ENCODE results near the gene MRPL55.

MRPL55 gene

DNA sequence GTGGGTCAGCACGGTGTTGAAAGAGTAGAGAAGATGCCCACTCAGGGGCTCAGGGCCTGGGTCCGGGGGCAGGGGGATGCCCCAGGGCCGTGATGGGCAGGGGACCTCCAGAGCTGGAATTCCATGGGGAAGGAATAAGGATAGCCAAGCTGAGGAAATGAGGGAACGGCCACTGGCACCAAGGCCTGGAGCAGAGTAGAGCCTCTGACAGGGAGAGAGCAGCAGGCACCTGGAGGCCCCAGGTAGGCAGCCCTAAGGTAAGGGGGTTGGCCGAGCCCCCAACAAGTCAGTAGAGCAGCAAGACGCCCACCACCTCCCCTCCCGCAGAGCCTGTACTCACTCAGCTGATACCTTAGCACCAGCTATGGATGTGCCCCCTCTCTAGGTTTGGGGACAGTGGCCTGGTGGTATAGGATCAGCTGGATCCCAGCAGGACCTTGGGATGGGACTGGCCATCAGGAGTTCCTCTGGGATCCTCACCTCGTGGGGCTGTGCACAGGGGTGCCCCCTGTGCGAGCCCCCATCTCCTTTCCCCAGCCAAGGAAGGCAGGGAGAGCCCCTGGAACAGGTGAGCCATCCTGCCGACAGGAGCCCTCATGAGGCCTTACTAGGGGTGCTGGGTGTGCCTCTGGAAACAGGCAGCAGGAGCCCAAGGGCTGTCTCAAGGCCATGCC, 47.6 kb downstream of the MRPL55 start:
- Mint-ChIP-seq H3K4me1 (ENCODE audit: low read depth) (peaks cover 5% of the 10 kb centered on the region), H3K36me3 (ENCODE audit: low read depth) (no peaks in the 10 kb centered on the region), H3K9me3 (no peaks in the 10 kb centered on the region), H3K27ac (no peak overlapping the region), H3K27me3 (peaks cover 31% of the 10 kb centered on the region), H3K4me3 (no peak overlapping the region)

DNA sequence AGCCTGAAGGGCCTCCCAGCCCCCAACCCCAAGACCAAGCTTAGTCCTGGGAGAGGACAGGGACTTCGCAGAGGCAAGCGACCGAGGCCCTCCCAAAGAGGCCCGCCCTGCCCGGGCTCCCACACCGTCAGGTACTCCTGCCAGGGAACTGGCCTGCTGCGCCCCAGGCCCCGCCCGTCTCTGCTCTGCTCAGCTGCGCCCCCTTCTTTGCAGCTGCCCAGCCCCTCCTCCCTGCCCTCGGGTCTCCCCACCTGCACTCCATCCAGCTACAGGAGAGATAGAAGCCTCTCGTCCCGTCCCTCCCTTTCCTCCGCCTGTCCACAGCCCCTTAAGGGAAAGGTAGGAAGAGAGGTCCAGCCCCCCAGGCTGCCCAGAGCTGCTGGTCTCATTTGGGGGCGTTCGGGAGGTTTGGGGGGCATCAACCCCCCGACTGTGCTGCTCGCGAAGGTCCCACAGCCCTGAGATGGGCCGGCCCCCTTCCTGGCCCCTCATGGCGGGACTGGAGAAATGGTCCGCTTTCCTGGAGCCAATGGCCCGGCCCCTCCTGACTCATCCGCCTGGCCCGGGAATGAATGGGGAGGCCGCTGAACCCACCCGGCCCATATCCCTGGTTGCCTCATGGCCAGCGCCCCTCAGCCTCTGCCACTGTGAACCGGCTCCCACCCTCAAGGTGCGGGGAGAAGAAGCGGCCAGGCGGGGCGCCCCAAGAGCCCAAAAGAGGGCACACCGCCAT, 48.5 kb downstream of the MRPL55 start:
- Mint-ChIP-seq H3K4me1 (ENCODE audit: low read depth) (peaks cover 5% of the 10 kb centered on the region), H3K27ac (no peak overlapping the region), H3K4me3 (no peak overlapping the region), H3K9me3 (no peaks in the 10 kb centered on the region), H3K36me3 (ENCODE audit: low read depth) (no peaks in the 10 kb centered on the region), H3K27me3 (peaks cover 39% of the 10 kb centered on the region)

DNA sequence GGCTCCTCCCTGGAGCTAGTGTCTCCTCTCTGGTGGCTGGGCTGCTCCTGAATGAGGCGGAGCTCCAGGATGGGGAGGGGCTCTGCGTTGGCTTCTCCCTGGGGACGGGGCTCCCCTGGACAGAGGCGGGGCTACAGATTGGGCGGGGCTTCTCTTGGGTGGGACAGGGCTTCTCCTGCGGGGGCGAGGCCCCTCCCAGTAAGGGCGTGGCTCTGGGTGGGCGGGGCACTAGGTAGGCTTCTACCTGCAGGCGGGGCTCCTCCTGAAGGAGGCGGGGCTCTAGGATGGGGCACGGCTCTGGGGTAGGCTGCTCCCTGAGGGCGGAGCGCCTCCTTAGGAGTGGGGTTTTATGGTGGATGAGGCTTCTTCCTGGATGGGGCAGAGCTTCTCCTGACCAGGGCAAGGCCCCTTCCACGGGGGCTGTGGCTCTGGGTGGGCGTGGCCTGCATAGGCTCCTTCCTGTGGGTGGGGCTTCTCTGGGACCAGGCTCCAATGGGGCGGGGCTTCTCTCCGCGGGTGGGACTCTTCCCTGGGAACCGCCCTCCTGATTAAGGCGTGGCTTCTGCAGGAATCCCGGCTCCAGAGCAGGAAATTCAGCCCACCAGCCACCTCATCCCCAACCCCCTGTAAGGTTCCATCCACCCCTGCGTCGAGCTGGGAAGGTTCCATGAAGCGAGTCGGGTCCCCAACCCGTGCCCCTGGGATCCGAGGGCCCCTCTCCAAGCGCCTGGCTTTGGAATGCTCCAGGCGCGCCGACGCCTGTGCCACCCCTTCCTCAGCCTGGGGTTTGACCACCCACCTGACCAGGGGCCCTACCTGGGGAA, 49.3 kb downstream of the MRPL55 start:
- H3K27ac Mint-ChIP-seq: no peak overlapping the region
- peaks cover 5% of the 10 kb centered on the region for H3K4me1 Mint-ChIP-seq (ENCODE audit: low read depth)
- no peaks in the 10 kb centered on the region for H3K36me3 Mint-ChIP-seq (ENCODE audit: low read depth)
- peak overlapping the region; percentile 32 for H3K4me3 Mint-ChIP-seq
- H3K9me3 Mint-ChIP-seq: no peaks in the 10 kb centered on the region
- peaks cover 43% of the 10 kb centered on the region for H3K27me3 Mint-ChIP-seq

DNA sequence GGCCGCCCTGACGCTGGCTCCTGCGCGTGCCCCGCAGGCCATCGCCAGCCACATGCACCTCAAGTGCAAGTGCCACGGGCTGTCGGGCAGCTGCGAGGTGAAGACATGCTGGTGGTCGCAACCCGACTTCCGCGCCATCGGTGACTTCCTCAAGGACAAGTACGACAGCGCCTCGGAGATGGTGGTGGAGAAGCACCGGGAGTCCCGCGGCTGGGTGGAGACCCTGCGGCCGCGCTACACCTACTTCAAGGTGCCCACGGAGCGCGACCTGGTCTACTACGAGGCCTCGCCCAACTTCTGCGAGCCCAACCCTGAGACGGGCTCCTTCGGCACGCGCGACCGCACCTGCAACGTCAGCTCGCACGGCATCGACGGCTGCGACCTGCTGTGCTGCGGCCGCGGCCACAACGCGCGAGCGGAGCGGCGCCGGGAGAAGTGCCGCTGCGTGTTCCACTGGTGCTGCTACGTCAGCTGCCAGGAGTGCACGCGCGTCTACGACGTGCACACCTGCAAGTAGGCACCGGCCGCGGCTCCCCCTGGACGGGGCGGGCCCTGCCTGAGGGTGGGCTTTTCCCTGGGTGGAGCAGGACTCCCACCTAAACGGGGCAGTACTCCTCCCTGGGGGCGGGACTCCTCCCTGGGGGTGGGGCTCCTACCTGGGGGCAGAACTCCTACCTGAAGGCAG, 50.0 kb downstream of the MRPL55 start:
- Mint-ChIP-seq H3K4me3 (peak overlapping the region; percentile 32), H3K4me1 (ENCODE audit: low read depth) (peaks cover 5% of the 10 kb centered on the region), H3K27ac (no peak overlapping the region), H3K27me3 (peaks cover 47% of the 10 kb centered on the region), H3K9me3 (no peaks in the 10 kb centered on the region), H3K36me3 (ENCODE audit: low read depth) (no peaks in the 10 kb centered on the region)

DNA sequence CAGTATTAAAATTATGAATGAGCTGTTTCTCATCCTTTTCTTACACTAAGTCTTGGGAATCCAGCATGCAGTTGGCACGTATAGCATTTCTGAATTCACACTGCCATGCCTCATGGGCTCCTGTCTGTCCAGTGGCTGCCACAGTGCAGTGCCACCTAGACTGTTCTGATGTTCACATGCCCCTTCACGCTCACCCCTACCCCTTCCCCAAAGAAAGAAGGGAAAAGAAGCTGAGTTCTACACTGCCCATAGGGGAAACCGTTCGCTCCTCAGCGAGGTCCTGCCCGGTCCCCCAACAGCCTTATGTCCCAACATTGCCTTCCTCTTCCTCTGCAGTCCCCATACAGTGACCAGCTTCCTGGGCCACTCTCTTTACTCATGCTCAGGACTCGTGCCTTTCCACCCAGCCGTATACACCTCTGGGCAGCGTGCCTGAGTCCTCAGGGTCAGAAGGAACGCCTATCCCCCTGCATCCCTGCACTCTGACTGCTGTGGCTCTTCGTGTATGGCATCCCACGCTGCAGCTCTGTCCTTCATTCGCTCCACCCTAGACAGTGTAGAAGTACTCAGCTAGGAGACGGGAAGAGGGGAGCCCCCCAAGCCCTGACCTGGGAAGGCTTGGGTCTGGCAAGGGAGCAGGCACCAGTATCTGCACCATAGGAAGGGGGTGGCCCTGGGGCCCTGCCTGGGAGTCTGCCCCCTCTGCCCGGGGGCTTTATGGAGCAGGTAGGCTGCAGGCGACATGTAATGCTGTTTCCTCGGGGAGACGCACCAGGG, 50.7 kb downstream of the MRPL55 start:
- no peaks in the 10 kb centered on the region for H3K9me3 Mint-ChIP-seq
- H3K4me1 Mint-ChIP-seq (ENCODE audit: low read depth): peaks cover 5% of the 10 kb centered on the region
- peaks cover 52% of the 10 kb centered on the region for H3K27me3 Mint-ChIP-seq
- peaks cover 3% of the 10 kb centered on the region for H3K36me3 Mint-ChIP-seq (ENCODE audit: low read depth)
- no peak overlapping the region for H3K4me3 Mint-ChIP-seq
- H3K27ac Mint-ChIP-seq: no peak overlapping the region

All from stimulated activated naive CD8-positive, alpha-beta T cell treated with anti-CD3 and anti-CD28 coated beads, Interleukin-15, Interleukin-2, amounts not matched to agents 100 ng/mL and 50 ng/mL, for 24 hours (primary cell).